Mucosa of stomach (tissue), 1 donor: ENCODE results near the gene TYMS.

Source experiments
- H3K27me3 ChIP-seq: one replicate; pipeline ENCODE4 v1.7.0; 2013; ENCODE audit warnings: mild to moderate bottlenecking, low read length; ENCODE audit not compliant: control insufficient read depth, insufficient read depth
- H3K36me3 ChIP-seq: one replicate; pipeline ENCODE4 v1.7.0; 2013; ENCODE audit warnings: low read length; ENCODE audit not compliant: control insufficient read depth, insufficient read depth
- H3K4me1 ChIP-seq: one replicate; pipeline ENCODE4 v1.7.0; 2013; ENCODE audit warnings: mild to moderate bottlenecking, low read length; ENCODE audit not compliant: control insufficient read depth, insufficient read depth
- H3K4me3 ChIP-seq: one replicate; pipeline ENCODE4 v1.7.0; 2013; ENCODE audit warnings: low read length
- H3K9ac ChIP-seq: one replicate; pipeline ENCODE4 v1.7.0; 2013; ENCODE audit warnings: mild to moderate bottlenecking, low read length, moderate library complexity
- H3K9me3 ChIP-seq: one replicate; pipeline ENCODE4 v1.7.0; 2013; ENCODE audit warnings: mild to moderate bottlenecking, low read length, moderate library complexity; ENCODE audit not compliant: control insufficient read depth
- donor health status: Pancreatic carcinoma.

The TYMS gene

GRCh38 chr18:622289-622688 is 35.2 kb upstream of the TYMS start:
- Histone ChIP-seq H3K4me3 (no peak overlapping the region), H3K27me3 (no peaks in the 10 kb centered on the region), H3K9me3 (no peaks in the 10 kb centered on the region), H3K4me1 (no peaks in the 10 kb centered on the region), H3K9ac (no peak overlapping the region), H3K36me3 (no peaks in the 10 kb centered on the region)

- Histone ChIP-seq H3K9ac (no peak overlapping the region), H3K9me3 (no peaks in the 10 kb centered on the region), H3K27me3 (no peaks in the 10 kb centered on the region), H3K4me3 (no peak overlapping the region), H3K36me3 (no peaks in the 10 kb centered on the region), H3K4me1 (no peaks in the 10 kb centered on the region)
Observed at GRCh38 chr18:623761-624620, 33.5 kb upstream of the TYMS start.

GRCh38 chr18:627231-627630 is 30.2 kb upstream of the TYMS start:
- Histone ChIP-seq H3K27me3 (no peaks in the 10 kb centered on the region), H3K4me3 (no peak overlapping the region), H3K9me3 (no peaks in the 10 kb centered on the region), H3K9ac (no peak overlapping the region), H3K4me1 (no peaks in the 10 kb centered on the region), H3K36me3 (no peaks in the 10 kb centered on the region)

- H3K9ac ChIP-seq, result no peak overlapping the region
- H3K36me3 ChIP-seq, result no peaks in the 10 kb centered on the region
- H3K4me1 ChIP-seq, result peaks cover 1% of the 10 kb centered on the region
- H3K9me3 ChIP-seq, result no peaks in the 10 kb centered on the region
- no peaks in the 10 kb centered on the region for H3K27me3 ChIP-seq
- no peak overlapping the region for H3K4me3 ChIP-seq
Observed at GRCh38 chr18:629269-630150, 27.9 kb upstream of the TYMS start.

- no peaks in the 10 kb centered on the region for H3K36me3 ChIP-seq
- H3K9ac ChIP-seq, result no peak overlapping the region
- no peak overlapping the region for H3K4me3 ChIP-seq
- no peaks in the 10 kb centered on the region for H3K9me3 ChIP-seq
- peaks cover 5% of the 10 kb centered on the region for H3K4me1 ChIP-seq
- H3K27me3 ChIP-seq, result no peaks in the 10 kb centered on the region
Observed at GRCh38 chr18:631560-631959, 25.9 kb upstream of the TYMS start.

- no peak overlapping the region for H3K9ac ChIP-seq
- no peaks in the 10 kb centered on the region for H3K36me3 ChIP-seq
- H3K27me3 ChIP-seq, result no peaks in the 10 kb centered on the region
- H3K4me3 ChIP-seq, result no peak overlapping the region
- H3K4me1 ChIP-seq, result peaks cover 5% of the 10 kb centered on the region
- no peaks in the 10 kb centered on the region for H3K9me3 ChIP-seq
Observed at GRCh38 chr18:634551-635045, 22.9 kb upstream of the TYMS start.

DNA sequence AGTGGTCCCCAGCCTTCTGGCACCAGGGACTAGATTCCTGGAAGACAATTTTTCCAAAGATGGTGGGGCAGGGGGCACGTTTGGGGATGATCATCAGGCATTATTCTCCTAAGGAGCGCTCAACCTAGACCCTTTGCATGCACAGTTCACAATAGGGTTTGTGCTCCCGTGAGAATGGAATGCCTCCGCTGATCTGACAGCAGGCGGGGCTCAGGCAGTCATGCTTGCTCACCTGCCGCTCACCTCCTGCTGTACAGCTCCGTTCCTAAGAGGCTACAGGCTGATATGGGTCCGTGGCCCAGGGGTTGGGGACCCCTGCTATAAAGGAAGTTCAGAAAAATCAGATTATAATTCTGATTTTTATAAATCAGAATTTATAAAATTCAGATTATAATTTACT is 22.3 kb upstream of the TYMS start:
- Histone ChIP-seq H3K4me3 (no peak overlapping the region), H3K36me3 (no peaks in the 10 kb centered on the region), H3K9me3 (no peaks in the 10 kb centered on the region), H3K9ac (no peak overlapping the region), H3K27me3 (no peaks in the 10 kb centered on the region), H3K4me1 (peaks cover 5% of the 10 kb centered on the region)

DNA sequence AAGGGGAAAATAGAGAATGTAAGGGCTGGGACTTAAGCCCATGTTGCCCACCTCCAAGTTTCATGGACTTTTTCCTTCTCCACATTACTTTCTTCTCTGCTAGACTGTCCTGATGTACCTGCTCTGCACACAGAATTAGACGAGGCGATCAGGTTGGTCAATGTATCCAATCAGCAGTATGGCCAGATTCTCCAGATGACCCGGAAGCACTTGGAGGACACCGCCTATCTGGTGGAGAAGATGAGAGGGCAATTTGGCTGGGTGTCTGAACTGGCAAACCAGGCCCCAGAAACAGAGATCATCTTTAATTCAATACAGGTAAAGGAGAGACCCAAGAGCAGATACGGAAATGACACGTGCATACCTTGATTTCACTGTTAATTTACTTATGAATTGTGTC is 16.2 kb upstream of the TYMS start:
- no peaks in the 10 kb centered on the region for H3K9me3 ChIP-seq
- no peaks in the 10 kb centered on the region for H3K36me3 ChIP-seq
- H3K9ac ChIP-seq, result no peak overlapping the region
- H3K4me3 ChIP-seq, result no peak overlapping the region
- H3K4me1 ChIP-seq, result no peaks in the 10 kb centered on the region
- no peaks in the 10 kb centered on the region for H3K27me3 ChIP-seq

- H3K27me3 ChIP-seq, result no peaks in the 10 kb centered on the region
- H3K4me3 ChIP-seq, result no peak overlapping the region
- H3K36me3 ChIP-seq, result no peaks in the 10 kb centered on the region
- H3K9me3 ChIP-seq, result no peaks in the 10 kb centered on the region
- H3K9ac ChIP-seq, result no peak overlapping the region
- H3K4me1 ChIP-seq, result no peaks in the 10 kb centered on the region
Observed at GRCh38 chr18:644395-645004, 13.0 kb upstream of the TYMS start.

GRCh38 chr18:647304-647703 is 10.1 kb upstream of the TYMS start:
- Histone ChIP-seq H3K36me3 (no peaks in the 10 kb centered on the region), H3K4me1 (no peaks in the 10 kb centered on the region), H3K27me3 (no peaks in the 10 kb centered on the region), H3K4me3 (no peak overlapping the region), H3K9me3 (no peaks in the 10 kb centered on the region), H3K9ac (no peak overlapping the region)

GRCh38 chr18:649341-649740 is 8.1 kb upstream of the TYMS start:
- Histone ChIP-seq H3K27me3 (no peaks in the 10 kb centered on the region), H3K9me3 (no peaks in the 10 kb centered on the region), H3K36me3 (no peaks in the 10 kb centered on the region), H3K4me1 (no peaks in the 10 kb centered on the region), H3K4me3 (no peak overlapping the region), H3K9ac (no peak overlapping the region)

DNA sequence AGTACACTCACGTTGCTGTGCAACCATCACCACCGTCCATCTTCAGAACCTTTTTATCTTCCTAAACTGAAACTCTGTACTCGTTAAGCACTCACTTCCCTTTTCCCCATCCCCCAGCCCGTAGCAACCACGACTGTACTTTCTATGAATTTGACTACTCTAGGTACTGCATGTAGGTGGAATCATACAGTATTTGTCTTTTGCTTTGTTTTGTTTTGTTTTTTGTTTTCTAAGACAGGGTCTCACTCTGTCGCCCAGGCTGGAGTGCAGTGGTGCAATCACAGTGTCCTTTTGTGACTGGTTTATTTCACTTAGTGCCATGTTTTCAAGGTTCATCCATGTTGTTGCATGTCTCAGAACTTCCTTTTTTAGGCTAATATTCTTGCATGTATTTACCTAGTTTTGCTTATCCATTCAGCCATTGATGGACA is 7.0 kb upstream of the TYMS start:
- no peak overlapping the region for H3K4me3 ChIP-seq
- H3K4me1 ChIP-seq, result no peaks in the 10 kb centered on the region
- H3K36me3 ChIP-seq, result no peaks in the 10 kb centered on the region
- no peaks in the 10 kb centered on the region for H3K9me3 ChIP-seq
- no peaks in the 10 kb centered on the region for H3K27me3 ChIP-seq
- H3K9ac ChIP-seq, result no peak overlapping the region
